PC-3 (cell line): ENCODE measurements around the gene TGFB2. TPM values are rescaled to one million over a fixed set of nuclear protein-coding genes. Genes with fewer than 3 reads are reported as not detected.

ENCODE experiments used
- ATAC-seq: fragments of 200-7000 bp; cut with Tn5 transposase; 2 replicates; pipeline ENCODE4 v1.9.1; 2020; ENCODE audit warnings: mild to moderate bottlenecking, moderate library complexity
- BruUV-seq: library from RNA; stranded (reverse); fragments of 400-500 nt; replicated peaks from 2 replicates; lab custom pipeline; 2021; lab: Mats Ljungman, UMichigan
- CTCF ChIA-PET: fragments of 300-600 bp; sonication (Branson Sonifier 250); formaldehyde crosslinking; loops from one replicate; lab custom pipeline; 2022; ENCODE audit warnings: antibody characterized with exemption; lab: Charles Lee
- POLR2A ChIA-PET: fragments of 300-600 bp; sonication (Branson Sonifier 250); formaldehyde crosslinking; loops from one replicate; lab custom pipeline; 2022; ENCODE audit warnings: antibody characterized with exemption; ENCODE audit not compliant: unreplicated experiment; lab: Charles Lee
- DNase-seq: peaks from one replicate; pipeline ENCODE4 v3.0.0-alpha.2; 2015
- H2AFZ ChIP-seq: fragments of 300-600 bp; sonication (generic); 2 replicates; pipeline ENCODE4 v1.6.0; 2016; ENCODE audit warnings: antibody characterized with exemption, low read length
- H3F3A ChIP-seq: fragments of 300-600 bp; sonication (generic); one replicate; pipeline ENCODE4 v1.6.0; 2017; ENCODE audit warnings: antibody characterized with exemption, low read length, control low read depth, mild to moderate bottlenecking; ENCODE audit not compliant: unreplicated experiment
- H3K27ac ChIP-seq: fragments of 300-600 bp; sonication (generic); 2 replicates; pipeline ENCODE4 v1.5.1; 2016; ENCODE audit warnings: mild to moderate bottlenecking, low read length
- H3K27me3 ChIP-seq: fragments of 300-600 bp; sonication (generic); 2 replicates; pipeline ENCODE4 v1.6.1; 2016; ENCODE audit warnings: low read length, mixed read lengths
- H3K36me3 ChIP-seq: fragments of 300-600 bp; sonication (generic); 2 replicates; pipeline ENCODE4 v1.6.1; 2016; ENCODE audit warnings: low read depth, mixed run types, low read length, mixed read lengths
- H3K4me1 ChIP-seq: fragments of 300-600 bp; sonication (generic); 2 replicates; pipeline ENCODE4 v1.5.1; 2016; ENCODE audit warnings: low read length; ENCODE audit not compliant: insufficient read depth
- H3K4me2 ChIP-seq: fragments of 300-600 bp; sonication (generic); 2 replicates; pipeline ENCODE4 v1.6.0; 2016; ENCODE audit warnings: low read length
- H3K4me3 ChIP-seq: fragments of 300-600 bp; sonication (generic); 2 replicates; pipeline ENCODE4 v1.5.1; 2016; ENCODE audit warnings: mild to moderate bottlenecking, low read length, mixed read lengths
- H3K79me2 ChIP-seq: fragments of 300-600 bp; sonication (generic); 2 replicates; pipeline ENCODE4 v1.6.1; 2017; ENCODE audit warnings: low read length, mixed read lengths
- H3K9ac ChIP-seq: fragments of 300-600 bp; sonication (generic); 2 replicates; pipeline ENCODE4 v1.6.0; 2016; ENCODE audit warnings: mild to moderate bottlenecking, low read length
- H3K9me2 ChIP-seq: fragments of 300-600 bp; sonication (generic); replicated peaks from 2 replicates; pipeline ENCODE4 v1.6.1; 2016; ENCODE audit warnings: mixed run types, low read length, mixed read lengths
- H3K9me3 ChIP-seq: fragments of 300-600 bp; sonication (generic); 2 replicates; pipeline ENCODE4 v1.6.1; 2016; ENCODE audit warnings: low read length, mixed read lengths
- H4K20me1 ChIP-seq: fragments of 300-600 bp; sonication (generic); 2 replicates; pipeline ENCODE4 v1.6.1; 2016; ENCODE audit warnings: low read length, mixed read lengths
- EZH2 ChIP-seq: fragments of 300-600 bp; sonication (generic); IDR thresholded peaks from one replicate; pipeline ENCODE4 v1.6.1; 2017; ENCODE audit warnings: antibody characterized with exemption, mild to moderate bottlenecking, low read length; ENCODE audit not compliant: unreplicated experiment
- EZH2phosphoT487 ChIP-seq: fragments of 300-600 bp; sonication (generic); IDR thresholded peaks from 2 replicates; pipeline ENCODE4 v1.6.1; 2018; ENCODE audit warnings: mild to moderate bottlenecking, antibody characterized with exemption, low read length, borderline replicate concordance
- intact Hi-C: fragments of 100-400 bp; cut with micrococcal nuclease; formaldehyde crosslinking; loops from 2 replicates; pipeline ENCODE4 v1.9.0; 2023
- total RNA-seq: library from RNA; depleted of rRNA; stranded (reverse); fragments of >200 nt; gene quantifications from 2 replicates; pipeline ENCODE4 v1.2.3, GENCODE V29; 2014
- TF ChIP-seq, protein P1 (sequence below): fragments of 300-600 bp; sonication (generic); conservative IDR thresholded peaks from 2 replicates; pipeline ENCODE4 v1.5.1; 2017; ENCODE audit warnings: antibody characterized with exemption, low read depth, mild to moderate bottlenecking, low read length

The TGFB2 gene
- total RNA-seq, 1 experiment from 2014 or later = 50.3 TPM

GRCh38 chr1:218447010-218447689 is 102.0 kb downstream of the TGFB2 start:
- Histone ChIP-seq H3K27me3 (no peaks in the 10 kb centered on the region), H3K4me2 (no peak overlapping the region), H3F3A (no peaks in the 10 kb centered on the region), H3K4me3 (no peak overlapping the region), H3K9me3 (no peaks in the 10 kb centered on the region), H3K36me3 (peaks cover 12% of the 10 kb centered on the region), H3K9ac (no peak overlapping the region), H3K9me2 (no peaks in the 10 kb centered on the region), H3K27ac (no peak overlapping the region), H2AFZ (no peak overlapping the region), H4K20me1 (no peaks in the 10 kb centered on the region), H3K79me2 (no peaks in the 10 kb centered on the region), H3K4me1 (no peaks in the 10 kb centered on the region)
- TF ChIP-seq, protein P1, sequence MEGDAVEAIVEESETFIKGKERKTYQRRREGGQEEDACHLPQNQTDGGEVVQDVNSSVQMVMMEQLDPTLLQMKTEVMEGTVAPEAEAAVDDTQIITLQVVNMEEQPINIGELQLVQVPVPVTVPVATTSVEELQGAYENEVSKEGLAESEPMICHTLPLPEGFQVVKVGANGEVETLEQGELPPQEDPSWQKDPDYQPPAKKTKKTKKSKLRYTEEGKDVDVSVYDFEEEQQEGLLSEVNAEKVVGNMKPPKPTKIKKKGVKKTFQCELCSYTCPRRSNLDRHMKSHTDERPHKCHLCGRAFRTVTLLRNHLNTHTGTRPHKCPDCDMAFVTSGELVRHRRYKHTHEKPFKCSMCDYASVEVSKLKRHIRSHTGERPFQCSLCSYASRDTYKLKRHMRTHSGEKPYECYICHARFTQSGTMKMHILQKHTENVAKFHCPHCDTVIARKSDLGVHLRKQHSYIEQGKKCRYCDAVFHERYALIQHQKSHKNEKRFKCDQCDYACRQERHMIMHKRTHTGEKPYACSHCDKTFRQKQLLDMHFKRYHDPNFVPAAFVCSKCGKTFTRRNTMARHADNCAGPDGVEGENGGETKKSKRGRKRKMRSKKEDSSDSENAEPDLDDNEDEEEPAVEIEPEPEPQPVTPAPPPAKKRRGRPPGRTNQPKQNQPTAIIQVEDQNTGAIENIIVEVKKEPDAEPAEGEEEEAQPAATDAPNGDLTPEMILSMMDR = no peak
- TF ChIP-seq EZH2 = no peak
- no peak for TF ChIP-seq EZH2phosphoT487
- no TSS peak for BruUV-seq
- intact Hi-C loops = no loop called here
- CTCF ChIA-PET = no interaction called here
- no peak for DNase-seq
- no peak for ATAC-seq
- POLR2A ChIA-PET = no interaction called here

DNA sequence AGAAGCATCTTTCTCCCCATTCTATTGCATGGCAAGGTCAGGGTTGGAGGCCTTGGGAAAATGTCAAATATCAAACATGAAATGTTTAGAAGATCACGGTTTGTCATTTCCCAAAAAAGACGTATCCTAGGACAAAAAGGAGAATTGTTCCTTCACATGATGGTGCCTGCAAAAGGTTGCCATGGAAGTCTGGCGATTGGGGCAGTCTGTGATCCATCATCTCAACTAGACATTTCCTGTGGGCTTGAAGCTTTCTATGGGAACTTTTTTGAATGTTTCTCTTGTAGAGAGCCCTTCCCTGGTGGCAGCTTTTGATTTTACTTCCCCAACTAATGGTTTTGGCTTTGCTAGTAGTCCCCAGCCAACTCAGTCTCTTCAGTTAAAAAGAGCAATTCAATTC is 106.3 kb downstream of the TGFB2 start:
- H3K36me3 ChIP-seq = no peaks in the 10 kb centered on the region
- no peak overlapping the region for H2AFZ ChIP-seq
- H3K4me2 ChIP-seq = no peak overlapping the region
- DNase-seq = no peak
- H4K20me1 ChIP-seq = no peaks in the 10 kb centered on the region
- H3K27ac ChIP-seq = no peak overlapping the region
- no peaks in the 10 kb centered on the region for H3K9me2 ChIP-seq
- no peak overlapping the region for H3K4me3 ChIP-seq
- ATAC-seq = no peak
- H3K4me1 ChIP-seq = peaks cover 8% of the 10 kb centered on the region
- H3K9ac ChIP-seq = no peak overlapping the region
- no peaks in the 10 kb centered on the region for H3K27me3 ChIP-seq
- no TSS peak for BruUV-seq
- no peaks in the 10 kb centered on the region for H3K9me3 ChIP-seq
- no peaks in the 10 kb centered on the region for H3F3A ChIP-seq
- ChIA-PET POLR2A (no interaction called here), CTCF (no interaction called here)
- no peaks in the 10 kb centered on the region for H3K79me2 ChIP-seq
- TF ChIP-seq EZH2phosphoT487 = no peak
- intact Hi-C loops = no loop called here

DNA sequence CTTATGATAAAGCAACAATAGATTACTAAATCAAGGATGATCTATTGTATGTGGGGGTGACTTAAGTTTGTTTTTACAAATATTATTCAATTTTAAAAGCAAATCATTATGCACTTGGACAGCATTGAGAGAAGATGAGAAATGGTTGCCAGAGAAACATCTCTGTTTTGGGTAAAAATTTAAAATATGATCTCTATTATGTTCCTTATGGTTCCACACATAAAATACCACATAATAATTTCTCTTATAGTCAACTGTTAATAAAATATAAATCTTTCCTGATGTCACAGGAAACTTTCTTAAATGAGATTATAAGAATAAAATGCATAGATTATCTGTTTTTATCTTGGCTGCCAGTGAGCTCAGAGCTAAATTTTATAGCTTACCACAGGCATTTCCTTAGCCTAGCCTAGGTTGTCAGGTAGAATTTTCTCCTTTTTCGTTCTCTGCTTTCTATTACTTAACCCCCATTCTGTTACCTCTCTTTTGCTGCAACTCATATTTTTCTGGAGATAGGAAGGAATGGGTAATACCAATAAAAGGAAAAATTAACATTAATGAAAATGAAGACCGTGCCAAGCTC is 109.7 kb downstream of the TGFB2 start:
- Histone ChIP-seq H3K4me3 (no peak overlapping the region), H3K79me2 (no peaks in the 10 kb centered on the region), H3K9me3 (no peaks in the 10 kb centered on the region), H4K20me1 (no peaks in the 10 kb centered on the region), H3K9me2 (no peaks in the 10 kb centered on the region), H3K27me3 (no peaks in the 10 kb centered on the region), H3F3A (no peaks in the 10 kb centered on the region), H3K36me3 (no peaks in the 10 kb centered on the region), H3K4me1 (peaks cover 16% of the 10 kb centered on the region), H3K9ac (no peak overlapping the region), H2AFZ (no peak overlapping the region), H3K27ac (no peak overlapping the region), H3K4me2 (peak overlapping the region; percentile 31)
- no TSS peak for BruUV-seq
- POLR2A ChIA-PET = interaction anchor here (0.5 to 0.7 kb wide), 2 partner anchors 18 to 870 kb away, joined by 3 to 8 read pairs; no protein-coding TSS in a partner anchor
- peak; percentile 62 for DNase-seq
- peak; percentile 57 for ATAC-seq
- CTCF ChIA-PET = interaction anchor here (1.0 kb wide), 1 partner anchor 94 kb away, joined by 3 read pairs; no protein-coding TSS in a partner anchor
- TF ChIP-seq EZH2 (no peak), EZH2phosphoT487 (no peak)
- TF ChIP-seq, protein P1 = no peak
- intact Hi-C loops = no loop called here
